DND-41 (cell line): ENCODE results near the gene BCL11B.

Source experiments
- CTCF ChIP-seq: IDR thresholded peaks from 2 replicates; pipeline ENCODE4 v1.5.1; 2012; ENCODE audit warnings: borderline replicate concordance, low read length, moderate library complexity, mild to moderate bottlenecking; ENCODE audit not compliant: poor library complexity, severe bottlenecking; ENCODE audit errors: extremely low read depth
- EZH2 ChIP-seq: IDR thresholded peaks from 3 replicates; pipeline ENCODE4 v1.6.1; 2012; ENCODE audit warnings: borderline replicate concordance, low read depth, mild to moderate bottlenecking, moderate library complexity, low read length, inconsistent platforms; ENCODE audit not compliant: severe bottlenecking

GRCh38 chr14:99224948-99225347, 47.0 kb downstream of the BCL11B start:
- no peak for TF ChIP-seq CTCF
- TF ChIP-seq EZH2, result no peak
